HG03439 (cell line): ENCODE data around the gene G0S2.

Experiments
- ATAC-seq: cut with Tn5 transposase; IDR thresholded peaks from one replicate; pipeline ENCODE4 v1.9.1; 2021; ENCODE audit warnings: mild to moderate bottlenecking, moderate library complexity; ENCODE audit not compliant: unreplicated experiment

The G0S2 gene

DNA sequence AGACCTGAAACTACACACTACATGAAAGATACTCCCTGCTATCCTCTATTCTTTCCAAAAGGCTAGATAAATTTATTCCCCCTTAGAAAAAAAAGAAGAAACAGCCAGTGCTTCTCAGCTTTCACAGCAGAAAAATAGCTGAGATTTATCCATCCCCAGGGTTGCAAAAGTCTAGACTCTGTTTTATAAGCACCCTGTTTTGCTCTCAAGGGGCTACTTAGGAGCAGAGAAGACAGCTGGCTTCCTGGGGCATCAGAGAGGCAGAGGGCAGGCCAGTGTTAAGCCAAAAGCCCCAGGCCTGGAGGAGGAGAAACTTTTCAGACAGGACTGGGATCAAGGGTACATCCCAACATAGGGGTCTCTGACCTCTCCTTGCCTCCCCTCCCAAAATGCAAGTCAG is 26.9 kb upstream of the G0S2 start:
- no peak for ATAC-seq

- no peak for ATAC-seq
Measured at GRCh38 chr1:209648931-209649776, 26.1 kb upstream of the G0S2 start.

DNA sequence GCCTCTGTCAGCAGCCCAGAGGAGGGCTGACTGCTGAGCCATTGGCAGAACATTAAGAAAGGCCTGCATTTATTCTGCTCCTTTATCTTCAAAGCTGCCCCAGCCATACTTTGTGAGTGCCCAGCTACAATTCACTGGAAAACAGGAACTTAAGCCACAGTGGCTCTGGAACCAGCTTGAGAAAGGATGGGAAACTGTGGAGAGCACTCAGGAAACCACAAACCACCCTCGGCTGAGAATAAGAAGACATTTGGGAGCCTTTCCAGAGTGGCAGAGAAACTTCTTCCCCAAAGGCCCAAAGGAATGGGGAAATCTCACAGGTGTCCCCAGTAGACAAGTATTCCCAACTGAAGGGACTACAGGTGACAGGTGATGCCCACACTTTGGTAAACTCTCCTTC is 24.8 kb upstream of the G0S2 start:
- ATAC-seq, result no peak

DNA sequence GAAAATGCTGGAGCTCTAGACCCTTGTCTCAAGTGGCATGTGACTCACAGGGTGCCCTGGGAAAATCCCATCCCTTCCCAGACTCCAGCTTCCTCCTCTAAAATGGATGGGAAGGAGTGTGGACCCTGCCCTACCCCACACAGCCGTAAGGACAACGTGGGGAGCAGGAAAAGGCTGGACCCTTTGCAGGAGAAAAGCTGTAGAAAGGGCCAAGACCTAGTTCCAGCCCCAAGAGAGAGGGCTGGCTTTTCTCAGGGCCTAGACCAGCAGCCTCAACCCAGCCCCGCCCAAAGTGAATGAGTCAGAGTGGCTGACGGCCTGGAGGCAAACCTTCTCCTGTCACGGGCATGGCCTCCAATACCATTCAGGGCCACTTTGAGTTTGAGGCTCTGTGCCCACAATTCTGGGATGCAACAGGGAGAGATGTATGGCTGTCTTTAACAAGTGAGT is 24.0 kb upstream of the G0S2 start:
- ATAC-seq, result peak; percentile 53

DNA sequence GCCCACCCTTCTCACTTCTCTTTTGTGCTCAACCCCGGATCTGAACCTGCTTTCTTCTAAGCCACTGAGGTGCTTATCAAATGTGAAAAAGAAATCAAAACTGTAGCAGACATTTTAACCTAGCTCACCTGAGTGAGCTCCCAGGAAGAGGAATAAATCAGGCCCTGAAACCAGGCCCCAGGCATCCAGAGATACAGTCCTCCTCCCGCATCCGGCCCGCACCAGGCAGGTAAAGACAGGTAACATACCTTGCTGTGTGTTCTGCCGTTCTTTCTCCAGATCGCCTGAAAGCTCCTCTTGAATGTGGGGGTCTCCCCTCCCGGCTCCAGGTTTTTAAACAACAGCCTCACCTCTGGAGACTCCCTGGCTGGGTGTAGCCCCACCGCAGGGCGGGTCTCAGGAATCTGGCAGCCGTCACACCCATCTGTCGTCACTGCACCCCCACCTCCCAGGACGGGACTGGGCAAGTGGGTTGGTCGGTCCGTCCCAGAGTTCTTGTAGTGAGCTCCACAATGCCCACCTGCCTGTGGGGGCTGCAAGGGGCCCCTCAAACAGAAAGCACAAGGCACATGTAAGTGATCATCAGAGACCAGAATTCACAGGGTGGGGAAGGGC is 23.0 kb upstream of the G0S2 start, which contains the start of gene LAMB3:
TSS of gene LAMB3 (minus strand) at position 305 of the 615 bp plus-strand sequence. CDS start 1,481 bp downstream, outside the sequence.
- ATAC-seq, result no peak

DNA sequence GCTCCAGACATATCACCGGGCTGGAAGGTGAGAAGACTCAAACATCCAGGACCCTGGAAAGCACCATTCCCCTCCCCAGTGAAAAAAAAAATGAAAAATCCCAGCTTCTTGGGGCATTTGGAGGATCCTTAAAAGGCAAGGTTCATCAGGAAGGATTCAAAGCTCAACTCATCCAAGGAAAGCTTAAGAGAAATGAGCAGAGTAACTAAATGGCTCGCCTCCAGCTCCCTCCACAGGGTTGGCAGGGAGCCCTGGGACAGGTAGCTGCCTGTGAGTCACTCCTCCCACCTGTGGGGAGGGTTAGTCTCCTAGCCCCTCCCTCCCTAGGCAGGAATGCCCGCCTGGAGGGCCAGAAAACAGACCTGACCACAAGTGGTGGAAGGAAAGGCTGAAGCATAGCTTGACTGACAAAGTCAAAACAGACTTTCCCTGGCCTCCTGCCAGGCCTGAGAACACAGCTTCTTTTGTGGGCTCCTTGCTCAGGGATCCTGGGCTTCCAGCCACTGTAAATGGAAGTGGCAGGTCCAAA is 22.3 kb upstream of the G0S2 start:
- ATAC-seq, result no peak

- ATAC-seq, result no peak
Measured at GRCh38 chr1:209653915-209654351, 21.3 kb upstream of the G0S2 start.

DNA sequence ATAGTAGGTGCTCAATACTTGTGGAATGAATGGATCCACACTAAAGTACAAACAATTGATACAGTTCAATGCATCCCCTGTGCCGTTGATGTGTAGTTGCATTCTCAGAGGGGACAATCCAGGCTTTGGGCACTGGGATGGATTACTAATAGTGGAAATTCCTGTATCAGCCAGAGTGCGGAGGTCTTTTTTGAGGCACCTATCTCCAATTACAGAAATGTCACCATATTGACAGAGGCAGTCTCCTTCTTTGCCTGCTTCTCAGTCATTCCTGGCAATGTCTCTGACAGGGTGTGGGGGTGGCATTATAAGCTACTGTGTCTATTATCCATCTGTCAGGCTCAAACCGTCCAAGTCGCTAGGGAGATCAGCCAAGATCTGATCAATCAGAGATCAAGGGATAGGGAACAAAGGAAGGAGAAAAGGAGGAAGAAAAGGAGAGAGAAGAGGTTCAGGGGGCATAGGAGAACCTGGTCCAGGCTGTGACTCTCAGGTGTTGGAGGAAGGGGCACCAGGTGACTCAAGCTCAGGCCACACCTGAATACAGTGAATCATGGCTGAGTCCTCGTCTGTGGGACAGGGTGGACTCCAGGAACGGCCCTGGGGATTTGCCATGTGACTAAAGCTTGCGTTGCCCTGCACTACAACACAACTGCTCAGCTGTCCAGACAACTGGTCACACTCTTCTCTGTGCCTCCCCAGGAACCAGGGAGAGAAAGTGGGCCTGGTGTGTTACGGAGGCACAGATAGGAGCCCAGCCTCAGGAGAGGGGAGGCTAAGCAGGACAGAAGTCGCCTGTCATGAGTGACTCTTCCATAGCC is 19.6 kb upstream of the G0S2 start:
- ATAC-seq, result no peak

GRCh38 chr1:209657140-209657879 is 17.9 kb upstream of the G0S2 start:
- no peak for ATAC-seq

- ATAC-seq, result no peak
Measured at GRCh38 chr1:209657918-209658317, 17.3 kb upstream of the G0S2 start.

DNA sequence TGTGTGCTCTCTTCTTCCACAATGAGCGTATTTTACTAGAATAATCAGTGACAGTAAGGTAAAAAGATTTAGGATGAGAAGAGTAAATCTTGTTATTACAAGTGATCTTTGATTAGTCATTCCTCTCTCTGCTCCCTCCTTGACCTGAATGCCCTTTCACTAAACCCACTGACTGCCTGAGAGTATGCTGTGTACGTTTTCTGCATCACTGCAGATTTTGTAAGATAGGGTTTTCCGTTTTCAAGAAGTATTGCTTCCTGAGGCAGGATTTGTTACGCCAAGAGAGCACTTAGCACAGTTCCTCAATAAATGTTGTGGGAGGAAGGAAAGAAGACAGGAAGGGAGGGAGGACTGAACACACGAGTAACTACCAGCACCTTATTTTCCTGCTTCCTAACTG is 15.3 kb upstream of the G0S2 start:
- peak; percentile 56 for ATAC-seq

DNA sequence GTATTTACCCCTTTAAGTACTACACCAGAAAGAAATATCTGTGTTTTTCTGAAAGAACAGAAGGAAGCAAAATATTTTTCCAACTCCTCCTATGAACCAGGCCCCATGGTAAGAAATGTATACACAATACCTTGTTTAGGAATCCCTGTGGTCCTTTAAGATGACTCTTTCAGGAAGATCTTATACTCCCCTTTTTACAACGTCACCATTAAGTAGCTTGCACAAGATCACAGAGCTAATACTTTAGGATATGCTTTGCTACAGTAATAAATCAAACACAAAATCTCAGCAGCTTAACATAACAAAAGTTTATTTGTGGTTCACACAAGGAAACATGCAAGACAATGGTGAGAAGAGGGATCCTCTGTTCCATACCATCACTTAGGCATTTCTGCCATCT is 14.1 kb upstream of the G0S2 start:
- no peak for ATAC-seq

DNA sequence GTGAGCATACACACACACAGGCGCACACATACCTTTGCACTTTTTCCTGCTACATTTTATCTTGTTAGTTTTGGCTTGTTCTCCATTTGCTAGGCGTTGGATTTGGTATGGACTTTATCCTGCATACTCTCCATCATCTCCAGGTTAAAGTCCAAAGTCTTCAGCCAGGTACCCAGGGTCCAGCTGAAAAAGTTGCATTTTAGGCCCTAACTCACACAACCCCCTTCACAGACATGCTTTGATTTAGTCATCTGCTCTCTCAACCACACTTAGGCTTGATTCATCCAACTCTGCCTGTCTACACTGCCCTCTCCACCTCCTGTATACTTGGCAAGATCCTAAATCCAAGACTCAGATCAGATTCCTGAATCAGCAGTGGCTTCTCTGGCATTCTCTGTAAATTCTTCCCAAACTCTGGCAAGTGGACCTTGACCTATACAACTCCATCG is 12.3 kb upstream of the G0S2 start:
- ATAC-seq, result no peak

GRCh38 chr1:209667103-209667502 is 8.1 kb upstream of the G0S2 start:
- ATAC-seq, result no peak

DNA sequence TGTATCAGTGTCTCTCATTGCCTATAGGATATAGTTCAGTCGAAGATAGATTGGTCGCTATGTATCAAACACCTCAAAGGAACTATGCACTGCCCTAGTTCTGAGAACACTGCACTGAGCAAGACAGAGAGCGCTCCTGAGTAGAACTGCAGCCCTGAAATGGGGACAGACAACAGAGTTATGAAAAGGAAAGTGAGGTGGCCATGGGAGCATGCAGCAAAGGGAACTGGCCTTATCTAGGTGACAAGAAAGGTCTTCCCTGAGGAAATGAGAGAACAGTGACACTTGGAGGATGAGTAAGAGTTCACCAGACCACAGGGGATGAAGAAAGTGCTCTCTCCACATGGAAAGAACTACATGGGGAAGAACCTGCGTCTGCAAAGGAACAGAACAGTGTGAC is 7.5 kb upstream of the G0S2 start:
- ATAC-seq, result no peak

DNA sequence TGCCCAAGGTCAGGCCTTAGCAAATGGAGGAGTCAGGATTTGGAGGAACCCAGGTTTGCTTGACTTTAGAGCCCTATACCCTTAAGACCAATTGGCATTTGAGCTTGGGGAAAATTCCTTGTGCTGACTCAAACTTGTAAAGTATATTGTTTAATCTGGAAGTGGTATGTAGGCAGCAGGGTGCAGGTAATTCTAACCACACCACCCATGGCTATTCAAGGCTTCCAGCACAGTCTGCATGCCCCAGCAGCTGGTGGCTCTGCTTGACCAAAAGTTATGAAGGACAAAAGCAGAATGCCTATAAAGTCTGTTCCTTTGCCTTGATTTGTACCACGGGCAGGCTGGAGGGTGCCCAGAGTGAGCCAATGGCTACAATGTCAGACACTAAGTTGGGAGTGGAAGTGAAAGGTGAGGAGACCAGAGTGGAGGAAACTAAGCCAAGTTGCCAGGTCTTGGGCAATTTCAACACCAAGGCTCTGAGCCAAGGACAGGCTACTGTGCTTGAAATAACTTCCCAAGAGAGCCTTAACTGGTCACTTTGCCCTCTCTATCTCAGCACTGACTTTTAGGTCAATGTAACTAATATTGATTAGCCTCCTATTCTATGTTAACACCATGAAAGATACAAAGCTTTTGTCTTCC is 4.7 kb upstream of the G0S2 start:
- ATAC-seq, result no peak

DNA sequence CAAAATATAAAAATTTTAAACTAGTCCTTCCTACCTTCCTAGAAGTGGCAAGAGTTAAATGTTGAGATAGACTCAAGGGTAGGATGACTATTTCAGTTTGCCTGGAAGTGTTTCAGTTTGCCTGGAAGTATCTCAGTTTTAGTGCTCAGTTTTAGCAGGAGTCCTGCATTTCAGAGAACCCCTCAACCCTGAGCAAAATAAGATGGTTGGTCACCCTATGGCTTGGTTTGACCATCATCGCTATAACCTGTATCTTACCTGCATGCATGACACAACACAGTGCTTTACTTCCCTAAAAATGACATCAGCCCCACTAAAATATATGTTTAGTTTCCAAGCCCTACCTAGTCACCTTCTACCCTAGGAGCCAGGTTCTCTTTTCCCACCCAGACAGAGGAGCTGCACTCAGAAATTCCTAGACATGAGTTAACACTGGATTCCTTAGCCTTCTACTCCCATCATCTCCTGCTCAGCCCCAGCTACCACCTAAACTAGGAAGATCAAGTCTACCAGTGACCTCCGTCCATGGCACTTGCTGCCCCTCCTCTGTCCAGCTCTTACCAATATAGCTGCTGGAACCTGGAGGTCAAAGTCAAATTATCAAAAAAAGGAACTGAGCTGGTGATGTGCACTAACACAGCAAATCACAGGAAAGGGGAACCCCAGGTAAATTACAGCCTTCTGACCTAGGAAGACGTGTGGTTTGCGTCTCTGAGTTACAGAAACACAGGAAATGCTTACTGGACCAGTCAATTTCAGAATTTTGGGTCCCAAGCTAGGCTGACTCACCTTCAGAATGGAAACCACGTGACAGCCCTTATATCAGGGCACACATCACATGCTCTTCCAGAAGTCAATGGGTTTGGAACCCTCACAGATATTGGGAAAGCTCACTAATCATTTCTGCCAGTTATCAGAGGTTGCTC is 2.2 kb upstream of the G0S2 start:
- peak; percentile 86 for ATAC-seq

GRCh38 chr1:209673631-209674417 is 1.4 kb upstream of the G0S2 start:
- no peak for ATAC-seq
